B cell (primary cell): Measurements from ENCODE around the gene GRB14. TPM values are rescaled to one million over a fixed set of nuclear protein-coding genes. Genes with fewer than 3 reads are reported as not detected.
"Not testable (repeated sequence)": the region's sequence is repeated elsewhere in the genome, so short reads cannot be mapped to it uniquely, and the experiment has no call there.

ENCODE experiments used
- ATAC-seq: fragments of 200-7000 bp; cut with Tn5 transposase; one replicate; pipeline ENCODE4 v1.10.0; 2021; ENCODE audit warnings: low read depth, mild to moderate bottlenecking, moderate number of reproducible peaks, moderate library complexity
- CTCF ChIA-PET: fragments of 350-600 bp; sonication (Branson Sonifier 250); formaldehyde crosslinking; loops from one replicate; lab custom pipeline; 2021; ENCODE audit warnings: antibody characterized with exemption, inconsistent platforms; lab: Charles Lee
- POLR2A ChIA-PET: fragments of 350-600 bp; sonication (Branson Sonifier 250); formaldehyde crosslinking; loops from one replicate; lab custom pipeline; 2021; ENCODE audit warnings: antibody characterized with exemption; lab: Charles Lee
- DNase-seq: peaks from one replicate; pipeline ENCODE4 v3.0.0; 2013
- H2AFZ ChIP-seq: 2 replicates; pipeline ENCODE4 v1.6.1; 2012; ENCODE audit warnings: mild to moderate bottlenecking, low read depth, low read length; ENCODE audit not compliant: insufficient read depth, poor library complexity, severe bottlenecking
- H3K27ac ChIP-seq, 2 donors: 1 replicate in 1 of 2; 2 replicates in 1 of 2; pipeline ENCODE4 v1.5.1; 2012 to 2013; ENCODE audit warnings: low read length in 2 of 2, mild to moderate bottlenecking in 2 of 2, moderate library complexity in 1 of 2
- H3K27me3 ChIP-seq, 4 experiments: fragments of 200-600 bp in 1 of 4; sonication (generic) in 1 of 4; replicated peaks in 1 of 4; 1 replicate in 2 of 4; 2 replicates in 2 of 4; pipeline versions ENCODE4 v1.6.1 to v1.7.0; 2013 to 2016; ENCODE audit warnings: low read length in 3 of 4, mild to moderate bottlenecking in 2 of 4, mixed read lengths in 1 of 4, moderate library complexity in 1 of 4; ENCODE audit not compliant: insufficient read depth in 4 of 4, control insufficient read depth in 3 of 4; ENCODE audit errors: control extremely low read depth in 1 of 4
- H3K36me3 ChIP-seq, 2 experiments: replicated peaks in 1 of 2; 1 replicate in 1 of 2; 2 replicates in 1 of 2; pipeline versions ENCODE4 v1.6.1 to v1.7.1; 2013; ENCODE audit warnings: low read length in 1 of 2; ENCODE audit not compliant: insufficient read depth in 2 of 2, control insufficient read depth in 1 of 2; ENCODE audit errors: control extremely low read depth in 1 of 2, extremely low read depth in 1 of 2
- H3K4me1 ChIP-seq, 2 donors: fragments of 200-600 bp in 1 of 2; sonication (generic) in 1 of 2; 1 replicate in 1 of 2; 2 replicates in 1 of 2; pipeline versions ENCODE4 v1.5.1 to v1.6.1; 2013 to 2017; ENCODE audit warnings: low read length in 2 of 2; ENCODE audit not compliant: control insufficient read depth in 2 of 2, insufficient read depth in 2 of 2
- H3K4me2 ChIP-seq: replicated peaks from 2 replicates; pipeline ENCODE3; 2012; ENCODE audit warnings: mild to moderate bottlenecking, low read depth, low read length; ENCODE audit not compliant: poor library complexity, severe bottlenecking
- H3K4me3 ChIP-seq, 5 experiments: fragments of 200-600 bp in 1 of 5; sonication (generic) in 1 of 5; 1 replicate in 3 of 5; 2 replicates in 2 of 5; pipeline versions ENCODE4 v1.5.1 to v1.7.0; 2011 to 2016; ENCODE audit warnings: low read length in 4 of 5, mild to moderate bottlenecking in 4 of 5, low read depth in 2 of 5, control low read depth in 1 of 5, moderate library complexity in 1 of 5; ENCODE audit not compliant: insufficient read depth in 1 of 5; ENCODE audit errors: control extremely low read depth in 1 of 5, extremely low read depth in 1 of 5
- H3K79me2 ChIP-seq: fragments of 200-600 bp; sonication (generic); one replicate; pipeline ENCODE4 v1.6.0; 2016; ENCODE audit warnings: low read length; ENCODE audit not compliant: control insufficient read depth, insufficient read depth
- H3K9ac ChIP-seq: fragments of 200-600 bp; sonication (generic); 2 replicates; pipeline ENCODE4 v1.6.1; 2017; ENCODE audit warnings: mild to moderate bottlenecking, low read length, moderate library complexity
- H3K9me3 ChIP-seq, 3 donors: one replicate each; pipeline versions ENCODE4 v1.6.1 to v1.7.1; 2013; ENCODE audit warnings: low read length in 2 of 3; ENCODE audit not compliant: control insufficient read depth in 2 of 3, insufficient read depth in 1 of 3; ENCODE audit errors: control extremely low read depth in 1 of 3
- H4K20me1 ChIP-seq: 2 replicates; pipeline ENCODE4 v1.6.0; 2012; ENCODE audit warnings: mild to moderate bottlenecking, low read length; ENCODE audit not compliant: insufficient read depth, control insufficient read depth, poor library complexity, severe bottlenecking
- H3K27ac Mint-ChIP-seq: one replicate; pipeline ENCODE4 v1.8.0; 2021; ENCODE audit warnings: mixed read lengths
- H3K27me3 Mint-ChIP-seq: one replicate; pipeline ENCODE4 v1.8.0; 2021; ENCODE audit warnings: mixed read lengths
- H3K4me1 Mint-ChIP-seq: one replicate; pipeline ENCODE4 v1.8.0; 2021; ENCODE audit warnings: mixed read lengths
- H3K4me3 Mint-ChIP-seq: one replicate; pipeline ENCODE4 v1.8.0; 2021; ENCODE audit warnings: mixed read lengths
- H3K9me3 Mint-ChIP-seq: one replicate; pipeline ENCODE4 v1.8.0; 2022; ENCODE audit warnings: mixed read lengths; ENCODE audit not compliant: insufficient read depth
- EZH2 ChIP-seq: IDR thresholded peaks from 2 replicates; pipeline ENCODE4 v1.6.1; 2012; ENCODE audit warnings: borderline replicate concordance, low read depth, mild to moderate bottlenecking, moderate library complexity, low read length; ENCODE audit not compliant: insufficient read depth, poor library complexity, severe bottlenecking
- WGBS: methylation state at CpG from one replicate; pipeline ENCODE4 v1.1.5; 2013; ENCODE audit warnings: missing lambda C conversion rate; ENCODE audit not compliant: insufficient coverage; 5-methylcytosine and 5-hydroxymethylcytosine counted together
- intact Hi-C: fragments of 100-400 bp; cut with micrococcal nuclease; formaldehyde crosslinking; loops from one replicate; pipeline ENCODE4 v1.10.0; 2022
- polyA plus RNA-seq: library from polyadenylated mRNA; depleted of rRNA; stranded (reverse); fragments of >200 nt; gene quantifications from 2 replicates; pipeline ENCODE4 v1.2.3, GENCODE V29; 2012
- total RNA-seq, 2 donors: library from RNA; stranded (reverse); fragments of 120-200 nt in 1 of 2; gene quantifications; 1 replicate in 1 of 2; 2 replicates in 1 of 2; pipeline versions ENCODE4 v1.2.3 to v1.2.4, GENCODE V29; 2013 to 2022
- TF ChIP-seq, protein P1 (sequence below): fragments of 200-600 bp; IDR thresholded peaks from one replicate; pipeline ENCODE4 v1.8.0; 2022; ENCODE audit warnings: antibody characterized with exemption, mild to moderate bottlenecking

The GRB14 gene
- total and polyA plus RNA-seq, 2 donors (not counting 1 experiment from before 2014, with no cell fraction given): not detected

DNA sequence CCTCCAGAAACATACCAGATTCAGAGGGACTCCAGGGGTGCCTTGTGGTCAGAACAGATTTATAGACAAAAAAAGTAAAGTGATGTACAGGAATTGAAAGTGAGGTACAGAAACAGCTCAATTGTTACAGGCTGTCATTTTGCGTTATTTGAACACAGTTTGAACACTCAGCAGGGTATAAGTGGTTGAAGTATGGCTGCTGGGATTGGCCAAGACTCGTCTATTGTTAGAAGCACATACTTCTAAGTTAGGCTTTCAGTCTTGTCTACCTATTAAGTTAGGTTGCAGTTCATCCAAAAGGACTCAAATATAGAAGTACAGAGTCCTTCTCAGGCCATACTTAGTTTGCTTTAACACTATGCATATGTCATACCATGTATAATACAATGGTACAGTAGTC lies 21.0 kb upstream of the GRB14 start:
- Histone ChIP-seq H4K20me1 (no peaks in the 10 kb centered on the region), H3K4me1 (no peaks in the 10 kb centered on the region), H3K36me3 (no peaks in the 10 kb centered on the region), H3K27ac (no peak overlapping the region), H2AFZ (no peak overlapping the region), H3K4me2 (no peak overlapping the region), H3K9me3 (peaks cover 0 to 6% (median 2%) of the 10 kb centered on the region in 3 donors), H3K27me3 (no peaks in the 10 kb centered on the region), H3K9ac (no peak overlapping the region), H3K79me2 (no peaks in the 10 kb centered on the region), H3K4me3 (no peak overlapping the region)
- ATAC-seq: no peak
- Mint-ChIP-seq H3K27ac (no peak overlapping the region), H3K4me3 (no peak overlapping the region), H3K9me3 (no peaks in the 10 kb centered on the region), H3K27me3 (no peaks in the 10 kb centered on the region), H3K4me1 (no peaks in the 10 kb centered on the region)
- no peak for DNase-seq
- intact Hi-C loops: no loop called here
- WGBS: 78% methylated on average over 1 of the region's 2 CpGs
- POLR2A ChIA-PET: no interaction called here
- TF ChIP-seq, protein P1, sequence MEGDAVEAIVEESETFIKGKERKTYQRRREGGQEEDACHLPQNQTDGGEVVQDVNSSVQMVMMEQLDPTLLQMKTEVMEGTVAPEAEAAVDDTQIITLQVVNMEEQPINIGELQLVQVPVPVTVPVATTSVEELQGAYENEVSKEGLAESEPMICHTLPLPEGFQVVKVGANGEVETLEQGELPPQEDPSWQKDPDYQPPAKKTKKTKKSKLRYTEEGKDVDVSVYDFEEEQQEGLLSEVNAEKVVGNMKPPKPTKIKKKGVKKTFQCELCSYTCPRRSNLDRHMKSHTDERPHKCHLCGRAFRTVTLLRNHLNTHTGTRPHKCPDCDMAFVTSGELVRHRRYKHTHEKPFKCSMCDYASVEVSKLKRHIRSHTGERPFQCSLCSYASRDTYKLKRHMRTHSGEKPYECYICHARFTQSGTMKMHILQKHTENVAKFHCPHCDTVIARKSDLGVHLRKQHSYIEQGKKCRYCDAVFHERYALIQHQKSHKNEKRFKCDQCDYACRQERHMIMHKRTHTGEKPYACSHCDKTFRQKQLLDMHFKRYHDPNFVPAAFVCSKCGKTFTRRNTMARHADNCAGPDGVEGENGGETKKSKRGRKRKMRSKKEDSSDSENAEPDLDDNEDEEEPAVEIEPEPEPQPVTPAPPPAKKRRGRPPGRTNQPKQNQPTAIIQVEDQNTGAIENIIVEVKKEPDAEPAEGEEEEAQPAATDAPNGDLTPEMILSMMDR: no peak
- TF ChIP-seq EZH2: no peak
- CTCF ChIA-PET: no interaction called here

DNA sequence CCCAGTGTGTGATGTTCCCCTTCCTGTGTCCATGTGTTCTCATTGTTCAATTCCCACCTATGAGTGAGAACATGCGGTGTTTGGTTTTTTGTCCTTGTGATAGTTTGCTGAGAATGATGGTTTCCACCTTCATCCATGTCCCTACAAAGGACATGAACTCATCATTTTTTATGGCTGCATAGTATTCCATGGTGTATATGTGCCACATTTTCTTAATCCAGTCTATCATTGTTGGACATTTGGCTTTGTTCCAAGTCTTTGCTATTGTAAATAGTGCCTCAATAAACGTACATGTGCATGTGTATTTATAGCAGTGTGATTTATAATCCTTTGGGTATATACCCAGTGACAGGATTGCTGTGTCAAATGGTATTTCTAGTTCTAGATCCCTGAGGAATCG lies 7.0 kb upstream of the GRB14 start:
- H3K4me1 ChIP-seq, H3K27ac ChIP-seq, H3K27ac Mint-ChIP-seq, ATAC-seq, CTCF ChIA-PET, H3K9ac ChIP-seq, H4K20me1 ChIP-seq, H3K4me2 ChIP-seq, H3K79me2 ChIP-seq, H3K4me1 Mint-ChIP-seq, intact Hi-C loops, H3K4me3 Mint-ChIP-seq, H3K27me3 ChIP-seq, H3K36me3 ChIP-seq, DNase-seq, H3K4me3 ChIP-seq, H3K9me3 ChIP-seq, H2AFZ ChIP-seq, POLR2A ChIA-PET, H3K9me3 Mint-ChIP-seq: not testable (repeated sequence)
- 67% methylated on average over 1 of the region's 3 CpGs for WGBS
- H3K27me3 Mint-ChIP-seq: peaks cover 20% of the 10 kb centered on the region
